ENCODE results near the gene PSMB8. TPM values are rescaled to one million over a fixed set of nuclear protein-coding genes. Genes with fewer than 3 reads are reported as not detected.
A peak's percentile ranks its signal among the peaks of the same experiment; 100 is the strongest.
"Not testable (repeated sequence)": the region's sequence is repeated elsewhere in the genome, so short reads cannot be mapped to it uniquely, and the experiment has no call there.

PSMB8 gene
- total RNA-seq, 2 experiments from 2014 or later, result 142 to 216 TPM

DNA sequence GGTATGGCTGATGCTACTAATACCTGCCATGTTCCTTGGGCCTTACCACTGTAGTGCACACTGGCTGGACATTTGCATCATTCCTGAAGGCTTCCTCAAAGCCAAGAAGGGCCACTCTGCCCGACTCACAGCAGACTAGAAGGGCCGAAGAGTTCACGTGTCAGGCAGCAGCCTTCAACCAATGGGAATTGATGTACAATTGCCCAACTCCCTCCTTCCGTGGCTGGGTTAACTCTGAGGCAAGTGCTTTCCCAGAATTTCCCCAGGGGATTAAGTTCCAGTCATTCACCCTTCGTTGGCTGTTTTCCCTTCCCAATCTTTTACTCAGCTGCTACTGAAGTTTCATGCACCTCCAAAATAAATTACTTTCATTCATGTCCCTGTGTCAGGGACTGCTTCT, 39.9 kb upstream of the PSMB8 start:
- intact Hi-C loops (cut with micrococcal nuclease; ENCODE audit: unreplicated experiment), result no loop called here
- Histone ChIP-seq H3K36me3 (ENCODE audit: insufficient read depth, low read length) (no peaks in the 10 kb centered on the region), H3K4me1 (ENCODE audit: insufficient read depth, low read length, poor library complexity, severe bottlenecking) (peaks cover 13% of the 10 kb centered on the region), H3K79me2 (ENCODE audit: insufficient read depth, low read depth, low read length) (no peaks in the 10 kb centered on the region), H3K9me2 (ENCODE audit: insufficient read depth, low read length) (no peaks in the 10 kb centered on the region), H3K27ac (ENCODE audit: low read depth, low read length, poor library complexity, severe bottlenecking) (no peak overlapping the region), H4K20me1 (ENCODE audit: insufficient read depth, low read length) (no peaks in the 10 kb centered on the region), H3K4me3 (ENCODE audit: low read depth, low read length, poor library complexity, severe bottlenecking) (no peak overlapping the region), H3K4me2 (ENCODE audit: low read length) (no peak overlapping the region), H2AFZ (ENCODE audit: low read length) (no peak overlapping the region), H3K9me3 (ENCODE audit: low read length) (no peaks in the 10 kb centered on the region)
- TF ChIP-seq EZH2phosphoT487 (IDR thresholded peaks at IDR 0.05; ENCODE audit: borderline replicate concordance, low read depth, low read length), result no peak
- TF ChIP-seq, protein P1, sequence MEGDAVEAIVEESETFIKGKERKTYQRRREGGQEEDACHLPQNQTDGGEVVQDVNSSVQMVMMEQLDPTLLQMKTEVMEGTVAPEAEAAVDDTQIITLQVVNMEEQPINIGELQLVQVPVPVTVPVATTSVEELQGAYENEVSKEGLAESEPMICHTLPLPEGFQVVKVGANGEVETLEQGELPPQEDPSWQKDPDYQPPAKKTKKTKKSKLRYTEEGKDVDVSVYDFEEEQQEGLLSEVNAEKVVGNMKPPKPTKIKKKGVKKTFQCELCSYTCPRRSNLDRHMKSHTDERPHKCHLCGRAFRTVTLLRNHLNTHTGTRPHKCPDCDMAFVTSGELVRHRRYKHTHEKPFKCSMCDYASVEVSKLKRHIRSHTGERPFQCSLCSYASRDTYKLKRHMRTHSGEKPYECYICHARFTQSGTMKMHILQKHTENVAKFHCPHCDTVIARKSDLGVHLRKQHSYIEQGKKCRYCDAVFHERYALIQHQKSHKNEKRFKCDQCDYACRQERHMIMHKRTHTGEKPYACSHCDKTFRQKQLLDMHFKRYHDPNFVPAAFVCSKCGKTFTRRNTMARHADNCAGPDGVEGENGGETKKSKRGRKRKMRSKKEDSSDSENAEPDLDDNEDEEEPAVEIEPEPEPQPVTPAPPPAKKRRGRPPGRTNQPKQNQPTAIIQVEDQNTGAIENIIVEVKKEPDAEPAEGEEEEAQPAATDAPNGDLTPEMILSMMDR (conservative IDR thresholded peaks at IDR 0.05; ENCODE audit: low read length), result no peak
- no TSS peak for BruUV-seq (replicated peaks)
- ChIA-PET POLR2A (interaction anchor here (0.9 kb wide), 1 partner anchor 88 kb away, joined by 3 read pairs; no protein-coding TSS in a partner anchor), CTCF (ENCODE audit: unreplicated experiment) (no interaction called here)
- no peak for DNase-seq (ENCODE audit: low spot score)

DNA sequence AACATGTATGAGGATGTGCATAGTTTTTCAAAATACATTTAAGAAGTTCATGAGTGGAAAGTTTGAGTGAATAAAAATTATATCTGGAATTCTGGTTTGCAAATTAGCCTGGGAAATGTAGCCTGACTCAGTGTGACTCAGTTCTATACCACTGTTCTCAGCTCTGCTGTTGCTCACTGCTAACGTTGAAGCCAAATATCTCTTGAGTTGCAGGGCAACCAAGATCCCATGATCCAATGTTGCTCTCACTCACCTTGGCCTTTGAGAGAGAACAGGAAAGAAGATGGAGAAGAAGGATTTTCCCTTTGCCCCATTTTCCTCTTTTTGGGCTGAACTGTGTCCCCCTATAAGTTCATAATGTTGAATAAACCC, 39.0 kb upstream of the PSMB8 start:
- ChIA-PET CTCF (ENCODE audit: unreplicated experiment) (interaction anchor here (0.6 to 0.7 kb wide), 2 partner anchors 11 to 45 kb away, joined by 3 read pairs; partner anchors contain the start of gene TAP2), POLR2A (interaction anchor here (0.6 kb wide), 1 partner anchor 72 kb away, joined by 3 read pairs; no protein-coding TSS in a partner anchor)
- intact Hi-C loops (cut with micrococcal nuclease; ENCODE audit: unreplicated experiment), result no loop called here
- no peak overlapping the region for H3K27ac ChIP-seq (ENCODE audit: low read depth, low read length, poor library complexity, severe bottlenecking)
- H3K9me2 ChIP-seq (ENCODE audit: insufficient read depth, low read length), result no peaks in the 10 kb centered on the region
- no peak for DNase-seq (ENCODE audit: low spot score)
- no peak overlapping the region for H2AFZ ChIP-seq (ENCODE audit: low read length)
- H3K4me2 ChIP-seq (ENCODE audit: low read length), result no peak overlapping the region
- no peak for TF ChIP-seq EZH2phosphoT487 (IDR thresholded peaks at IDR 0.05; ENCODE audit: borderline replicate concordance, low read depth, low read length)
- TF ChIP-seq, protein P1 (conservative IDR thresholded peaks at IDR 0.05; ENCODE audit: low read length), result no peak
- no peaks in the 10 kb centered on the region for H3K9me3 ChIP-seq (ENCODE audit: low read length)
- H3K4me1 ChIP-seq (ENCODE audit: insufficient read depth, low read length, poor library complexity, severe bottlenecking), result peaks cover 13% of the 10 kb centered on the region
- H3K36me3 ChIP-seq (ENCODE audit: insufficient read depth, low read length), result no peaks in the 10 kb centered on the region
- no peaks in the 10 kb centered on the region for H3K79me2 ChIP-seq (ENCODE audit: insufficient read depth, low read depth, low read length)
- H4K20me1 ChIP-seq (ENCODE audit: insufficient read depth, low read length), result no peaks in the 10 kb centered on the region
- H3K4me3 ChIP-seq (ENCODE audit: low read depth, low read length, poor library complexity, severe bottlenecking), result no peak overlapping the region
- no TSS peak for BruUV-seq (replicated peaks)

DNA sequence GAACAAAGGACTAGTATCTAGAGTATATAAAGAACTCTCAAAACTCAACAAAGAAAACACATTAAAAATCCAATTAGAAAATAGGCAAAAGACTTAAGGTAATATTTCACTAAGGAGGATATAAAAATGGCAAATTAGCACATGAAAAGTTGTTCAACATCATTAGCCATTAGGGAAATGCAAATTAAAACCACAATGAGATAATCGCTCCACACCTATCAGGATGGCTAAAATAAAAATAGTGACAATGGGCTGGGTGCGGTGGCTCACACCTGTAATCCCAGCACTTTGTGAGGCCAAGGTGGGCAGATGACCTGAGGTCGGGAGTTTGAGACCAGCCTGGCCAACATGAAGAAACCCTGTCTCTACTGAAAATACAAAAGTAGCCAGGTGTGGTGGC, 37.1 kb upstream of the PSMB8 start:
- H3K9me2 ChIP-seq (ENCODE audit: insufficient read depth, low read length); H3K79me2 ChIP-seq (ENCODE audit: insufficient read depth, low read depth, low read length); intact Hi-C loops (cut with micrococcal nuclease; ENCODE audit: unreplicated experiment); H3K4me3 ChIP-seq (ENCODE audit: low read depth, low read length, poor library complexity, severe bottlenecking); DNase-seq (ENCODE audit: low spot score); BruUV-seq (replicated peaks); H3K9me3 ChIP-seq (ENCODE audit: low read length); H3K4me2 ChIP-seq (ENCODE audit: low read length); CTCF ChIA-PET (ENCODE audit: unreplicated experiment); H4K20me1 ChIP-seq (ENCODE audit: insufficient read depth, low read length); H3K27ac ChIP-seq (ENCODE audit: low read depth, low read length, poor library complexity, severe bottlenecking); H3K36me3 ChIP-seq (ENCODE audit: insufficient read depth, low read length): not testable (repeated sequence)
- Histone ChIP-seq H2AFZ (ENCODE audit: low read length) (peak overlapping the region; percentile 62; the same call in 1 of the 2 replicates), H3K4me1 (ENCODE audit: insufficient read depth, low read length, poor library complexity, severe bottlenecking) (peaks cover 11% of the 10 kb centered on the region)
- POLR2A ChIA-PET, result interaction anchor here (0.6 to 0.9 kb wide), 8 partner anchors 9 to 439 kb away, joined by 3 to 5 read pairs (median 4); partner anchors contain the start of gene HLA-DMA
